Measurements from ENCODE around the gene FRMPD4. TPM values are rescaled to one million over a fixed set of nuclear protein-coding genes. Genes with fewer than 3 reads are reported as not detected.
A peak's percentile ranks its signal among the peaks of the same experiment; 100 is the strongest.

Gene FRMPD4
- total and polyA plus RNA-seq, 10 of the 15 experiments (the other 5 are each of a cell fraction or from before 2014, with no cell fraction given) = not detected

DNA sequence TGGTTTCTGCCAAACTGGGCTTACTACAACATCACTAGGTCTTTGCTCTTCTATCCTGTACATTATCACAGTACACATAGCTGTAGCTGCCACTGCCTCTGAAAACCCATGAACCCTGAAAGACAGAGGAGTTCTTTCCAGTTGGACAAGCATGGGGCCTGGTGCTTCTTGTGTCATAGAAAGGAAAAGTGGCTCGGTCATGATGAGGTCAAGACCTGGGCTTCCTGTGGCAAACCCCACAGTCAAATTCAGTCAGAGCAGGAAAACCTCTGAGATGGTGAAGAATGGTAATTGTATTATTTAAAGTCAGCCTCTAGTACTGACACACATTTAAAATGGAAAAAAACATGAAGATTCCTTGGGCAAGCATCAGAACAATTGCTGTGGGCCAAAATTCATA, 519.6 kb downstream of the FRMPD4 start (continued):
- TF ChIP-seq, protein P1, sequence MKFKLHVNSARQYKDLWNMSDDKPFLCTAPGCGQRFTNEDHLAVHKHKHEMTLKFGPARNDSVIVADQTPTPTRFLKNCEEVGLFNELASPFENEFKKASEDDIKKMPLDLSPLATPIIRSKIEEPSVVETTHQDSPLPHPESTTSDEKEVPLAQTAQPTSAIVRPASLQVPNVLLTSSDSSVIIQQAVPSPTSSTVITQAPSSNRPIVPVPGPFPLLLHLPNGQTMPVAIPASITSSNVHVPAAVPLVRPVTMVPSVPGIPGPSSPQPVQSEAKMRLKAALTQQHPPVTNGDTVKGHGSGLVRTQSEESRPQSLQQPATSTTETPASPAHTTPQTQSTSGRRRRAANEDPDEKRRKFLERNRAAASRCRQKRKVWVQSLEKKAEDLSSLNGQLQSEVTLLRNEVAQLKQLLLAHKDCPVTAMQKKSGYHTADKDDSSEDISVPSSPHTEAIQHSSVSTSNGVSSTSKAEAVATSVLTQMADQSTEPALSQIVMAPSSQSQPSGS (IDR thresholded peaks at IDR 0.05; ENCODE audit: low read length) = 0 out of 2 replicates have a peak, but pooled peaks have one; percentile 45

- no peak for DNase-seq (ENCODE audit: low read depth, low spot score)
- ChIA-PET SMC1A (ENCODE audit: uncharacterized antibody, unreplicated experiment) (no interaction called here), CTCF (no interaction called here), RAD21 (ENCODE audit: unreplicated experiment) (no interaction called here), POLR2A (no interaction called here)
- intact Hi-C loops (cut with micrococcal nuclease; ENCODE audit: unreplicated experiment) (no loop called here), in situ Hi-C loops (cut with MboI) (no loop called here)
- Histone ChIP-seq H3K79me2 (ENCODE audit: control insufficient read depth, insufficient read depth, low read length) (no peaks in the 10 kb centered on the region), H3K4me3 (no peak overlapping the region), H3K4me2 (ENCODE audit: control insufficient read depth, insufficient read depth) (no peak overlapping the region), H2AFZ (ENCODE audit: control insufficient read depth, low read depth, low read length) (no peak overlapping the region), H3K36me3 (ENCODE audit: control insufficient read depth in 2 of 2, insufficient read depth in 2 of 2, low read length in 1 of 2) (no peaks in the 10 kb centered on the region), H3K27ac (ENCODE audit: control insufficient read depth, insufficient read depth) (no peak overlapping the region), H3K9me3 (replicated peaks; ENCODE audit: control insufficient read depth, insufficient read depth, low read length) (no peaks in the 10 kb centered on the region), H3K9ac (ENCODE audit: control insufficient read depth, insufficient read depth, low read length) (no peak overlapping the region), H3K4me1 (ENCODE audit: control insufficient read depth, insufficient read depth, low read length) (no peaks in the 10 kb centered on the region), H3K27me3 (replicated peaks in 1 of 2; ENCODE audit: control insufficient read depth in 2 of 2, insufficient read depth in 2 of 2, low read length in 1 of 2) (no peaks in the 10 kb centered on the region), H4K20me1 (ENCODE audit: control insufficient read depth, insufficient read depth) (no peaks in the 10 kb centered on the region)
- ATAC-seq = no peak
- no peak for FAIRE-seq
- WGBS (ENCODE audit: insufficient coverage, insufficient replicate concordance, low lambda C conversion rate, missing lambda C conversion rate) = 75% methylated on average over 2 of the region's 2 CpGs
- BruUV-seq (replicated peaks) = no TSS peak
- TF ChIP-seq YY1 (IDR thresholded peaks at IDR 0.05; ENCODE audit: low read depth, low read length) (no peak), BHLHE40 (IDR thresholded peaks at IDR 0.05; ENCODE audit: borderline replicate concordance in 1 of 2, low read depth in 2 of 2, low read length in 1 of 2) (no peak), YBX1 (IDR thresholded peaks at IDR 0.05) (no peak), HCFC1 (IDR thresholded peaks at IDR 0.05; ENCODE audit: low read length) (no peak), NR2C2 (IDR thresholded peaks at IDR 0.05; ENCODE audit: borderline replicate concordance, control insufficient read depth, insufficient read length, low read depth) (no peak), MTA3 (IDR thresholded peaks at IDR 0.05; ENCODE audit: borderline replicate concordance, low read length) (no peak), SMC3 (IDR thresholded peaks at IDR 0.05; ENCODE audit: borderline replicate concordance, low read length) (no peak), ZNF274 (IDR thresholded peaks at IDR 0.05; ENCODE audit: insufficient read depth, insufficient read length) (no peak), ATF3 (IDR thresholded peaks at IDR 0.05; ENCODE audit: borderline replicate concordance, extremely low read depth, low read depth, low read length) (no peak), SMAD5 (IDR thresholded peaks at IDR 0.05; ENCODE audit: low read depth) (no peak)
- TF ChIP-seq, protein P2, sequence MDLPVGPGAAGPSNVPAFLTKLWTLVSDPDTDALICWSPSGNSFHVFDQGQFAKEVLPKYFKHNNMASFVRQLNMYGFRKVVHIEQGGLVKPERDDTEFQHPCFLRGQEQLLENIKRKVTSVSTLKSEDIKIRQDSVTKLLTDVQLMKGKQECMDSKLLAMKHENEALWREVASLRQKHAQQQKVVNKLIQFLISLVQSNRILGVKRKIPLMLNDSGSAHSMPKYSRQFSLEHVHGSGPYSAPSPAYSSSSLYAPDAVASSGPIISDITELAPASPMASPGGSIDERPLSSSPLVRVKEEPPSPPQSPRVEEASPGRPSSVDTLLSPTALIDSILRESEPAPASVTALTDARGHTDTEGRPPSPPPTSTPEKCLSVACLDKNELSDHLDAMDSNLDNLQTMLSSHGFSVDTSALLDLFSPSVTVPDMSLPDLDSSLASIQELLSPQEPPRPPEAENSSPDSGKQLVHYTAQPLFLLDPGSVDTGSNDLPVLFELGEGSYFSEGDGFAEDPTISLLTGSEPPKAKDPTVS (IDR thresholded peaks at IDR 0.05; ENCODE audit: low read depth, low read length) = no peak
- TF ChIP-seq, protein P3, sequence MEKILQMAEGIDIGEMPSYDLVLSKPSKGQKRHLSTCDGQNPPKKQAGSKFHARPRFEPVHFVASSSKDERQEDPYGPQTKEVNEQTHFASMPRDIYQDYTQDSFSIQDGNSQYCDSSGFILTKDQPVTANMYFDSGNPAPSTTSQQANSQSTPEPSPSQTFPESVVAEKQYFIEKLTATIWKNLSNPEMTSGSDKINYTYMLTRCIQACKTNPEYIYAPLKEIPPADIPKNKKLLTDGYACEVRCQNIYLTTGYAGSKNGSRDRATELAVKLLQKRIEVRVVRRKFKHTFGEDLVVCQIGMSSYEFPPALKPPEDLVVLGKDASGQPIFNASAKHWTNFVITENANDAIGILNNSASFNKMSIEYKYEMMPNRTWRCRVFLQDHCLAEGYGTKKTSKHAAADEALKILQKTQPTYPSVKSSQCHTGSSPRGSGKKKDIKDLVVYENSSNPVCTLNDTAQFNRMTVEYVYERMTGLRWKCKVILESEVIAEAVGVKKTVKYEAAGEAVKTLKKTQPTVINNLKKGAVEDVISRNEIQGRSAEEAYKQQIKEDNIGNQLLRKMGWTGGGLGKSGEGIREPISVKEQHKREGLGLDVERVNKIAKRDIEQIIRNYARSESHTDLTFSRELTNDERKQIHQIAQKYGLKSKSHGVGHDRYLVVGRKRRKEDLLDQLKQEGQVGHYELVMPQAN (conservative IDR thresholded peaks at IDR 0.05) = no peak
Observed at GRCh38 chrX:12661464-12661863, 523.2 kb downstream of the FRMPD4 start.

Measured in GM12878 (cell line).